Measurements from ENCODE around the gene NCAM2.
A peak's percentile ranks its signal among the peaks of the same experiment; 100 is the strongest.

Gene NCAM2

DNA sequence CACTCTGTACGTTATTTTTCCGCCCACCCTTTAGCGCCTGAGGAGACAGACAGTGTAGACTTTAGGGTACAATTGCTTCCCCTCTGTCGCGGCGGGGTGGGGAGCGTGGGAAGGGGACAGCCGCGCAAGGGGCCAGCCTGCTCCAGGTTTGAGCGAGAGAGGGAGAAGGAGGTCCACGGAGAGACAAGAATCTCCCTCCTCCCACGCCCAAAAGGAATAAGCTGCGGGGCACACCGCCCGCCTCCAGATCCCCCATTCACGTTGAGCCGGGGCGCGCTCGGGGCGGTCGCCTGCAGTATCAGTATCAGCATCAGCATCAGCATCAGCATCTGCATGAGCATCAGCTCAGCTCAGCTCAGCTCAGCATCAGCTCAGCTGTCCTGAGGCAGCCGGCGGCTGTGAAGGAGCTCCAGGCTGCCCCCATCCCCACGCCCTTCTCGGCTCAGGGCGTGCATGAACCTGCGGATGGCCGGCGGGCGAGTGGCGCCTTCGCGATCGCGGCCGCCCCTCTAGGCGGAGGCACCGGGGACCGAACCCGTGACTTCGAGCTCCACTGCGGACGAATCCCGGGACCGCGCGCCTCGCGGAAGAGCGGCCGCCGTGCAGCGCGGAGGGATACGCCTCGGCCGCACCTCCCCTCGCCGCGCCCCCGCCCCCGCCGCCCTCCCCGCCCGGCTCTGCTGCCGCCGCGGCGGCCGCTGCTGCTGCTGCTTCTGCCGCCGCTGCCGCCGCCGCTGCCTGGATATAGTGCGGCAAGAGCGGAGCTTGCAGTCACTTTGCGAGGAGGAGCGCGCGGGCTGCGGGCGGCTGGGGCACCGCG is at the start of gene NCAM2:
Gene NCAM2 (plus strand): TSS at position 774 of the 820 bp plus-strand sequence.
- DNase-seq: peak in 3 of 4 experiments; percentile 6 to 68 (median 43)

DNA sequence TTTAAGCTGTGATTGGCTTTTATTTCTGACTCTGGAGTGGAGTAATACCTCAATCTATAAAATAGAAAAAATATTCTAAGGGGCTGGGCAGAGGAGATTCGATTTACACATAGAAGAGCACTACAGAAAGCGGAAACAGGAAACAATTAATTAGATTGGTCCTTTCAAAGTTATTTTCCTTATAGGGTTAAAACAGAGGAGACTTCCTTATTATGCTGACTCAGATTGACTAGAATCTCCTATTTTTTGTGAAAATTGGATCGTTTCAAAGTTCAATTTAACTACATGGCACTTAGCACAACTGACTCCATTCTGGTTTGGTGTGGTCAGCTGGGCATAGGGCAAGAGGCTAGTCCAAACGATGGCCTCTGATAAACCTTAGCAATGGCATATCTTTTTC is 48.3 kb upstream of the NCAM2 start:
- no peak for DNase-seq

DNA sequence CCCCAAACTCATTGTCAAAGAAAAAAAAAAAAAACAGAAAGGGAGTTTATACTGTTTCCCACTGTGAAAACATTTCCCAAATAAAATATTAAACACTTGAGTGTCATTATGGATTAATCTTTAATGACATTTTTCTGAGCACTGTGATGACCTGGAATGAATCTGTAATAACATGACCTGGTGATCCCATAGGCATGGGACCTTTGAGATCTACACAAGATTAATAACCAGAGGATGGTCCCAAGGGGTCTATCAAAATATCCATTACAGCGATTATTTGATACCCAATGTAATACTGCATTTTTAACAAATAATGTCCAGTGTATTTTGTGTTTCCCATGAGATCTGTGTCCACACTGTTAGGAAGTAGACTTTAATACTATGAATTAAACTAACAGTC is 32.4 kb upstream of the NCAM2 start:
- no peak for DNase-seq

DNA sequence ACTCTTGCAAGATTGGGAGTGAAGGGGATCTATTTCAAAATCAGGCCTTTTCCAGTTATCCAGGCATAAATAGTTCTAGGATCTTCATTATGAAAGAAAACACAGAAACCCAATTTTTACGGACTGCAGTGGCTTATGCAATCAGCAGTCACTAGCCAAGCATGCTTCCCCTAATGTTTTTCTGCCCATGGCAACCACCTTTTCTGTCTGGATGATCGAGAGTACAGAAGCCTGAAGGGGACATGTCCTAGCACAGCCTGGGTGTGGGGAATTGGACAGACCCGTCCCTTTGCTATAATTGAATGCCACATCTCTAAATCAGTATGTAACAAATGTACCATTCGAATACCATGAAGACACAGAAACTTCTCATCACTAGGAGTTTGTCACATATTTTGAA is 29.8 kb upstream of the NCAM2 start:
- DNase-seq: no peak

DNA sequence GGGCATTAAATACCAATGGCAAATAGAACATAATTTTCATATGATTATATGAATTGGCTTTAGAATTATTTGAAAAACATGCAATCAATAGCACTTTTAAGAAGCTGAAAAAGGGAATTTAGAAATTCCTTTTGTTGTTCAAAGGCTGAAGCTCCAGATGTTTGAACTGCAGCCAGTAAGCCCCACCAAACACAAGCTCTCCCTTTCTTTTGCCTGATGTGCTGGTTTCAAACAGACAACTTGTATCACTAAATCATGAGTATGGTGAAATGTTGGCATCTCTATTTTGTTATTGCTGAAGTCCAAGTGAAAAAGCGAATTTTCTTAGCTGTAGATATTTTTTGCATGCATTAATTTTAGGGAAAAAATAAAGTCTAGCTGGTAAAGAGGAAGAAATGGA is 27.5 kb upstream of the NCAM2 start:
- DNase-seq: no peak

DNA sequence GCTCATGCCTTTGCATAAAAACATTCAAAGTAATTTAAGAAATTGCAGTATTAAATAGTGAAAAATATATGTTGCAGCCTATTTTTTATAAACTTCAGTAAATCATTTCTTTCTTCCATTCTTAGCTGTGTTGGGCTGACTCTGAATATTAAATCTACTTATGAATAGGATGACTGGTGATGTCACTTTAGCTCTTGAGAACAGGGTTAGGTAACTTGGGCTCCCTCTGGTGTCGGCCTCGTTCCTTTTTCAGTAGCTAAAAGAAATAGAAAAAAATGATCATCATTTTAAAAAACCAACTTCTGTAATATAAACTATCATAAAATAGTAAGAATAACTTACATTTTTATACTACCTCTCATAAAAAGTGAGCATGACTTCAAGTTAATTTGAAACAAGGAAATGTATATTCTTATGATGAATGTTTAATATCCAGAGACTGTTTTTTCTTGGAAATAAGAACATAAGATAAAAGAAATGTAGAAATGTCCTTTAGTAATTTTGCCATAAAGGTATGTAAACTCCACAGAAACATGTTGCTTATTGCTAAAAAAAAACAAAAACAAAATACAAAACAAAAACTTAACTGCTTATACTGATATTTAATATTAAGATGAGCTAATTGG is 26.8 kb upstream of the NCAM2 start:
- no peak for DNase-seq

DNA sequence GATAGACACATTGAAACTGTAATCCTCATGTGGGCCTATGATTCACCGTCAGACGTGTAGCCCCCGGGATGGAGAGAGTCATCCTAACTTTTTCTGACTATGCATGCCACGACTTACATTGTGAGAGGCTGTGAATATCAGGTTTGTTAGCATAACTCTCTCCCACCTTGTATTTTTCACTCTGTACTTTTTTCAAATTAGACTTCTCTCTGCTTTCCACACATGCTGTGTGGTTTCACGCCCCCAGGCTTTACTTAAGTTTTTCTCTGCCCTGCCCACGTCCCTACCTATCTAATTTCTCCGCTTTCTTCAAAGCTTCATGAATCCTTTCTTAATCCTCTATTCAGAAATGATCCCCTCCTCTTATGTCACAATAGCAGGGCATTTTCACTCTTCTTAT is 3.4 kb upstream of the NCAM2 start:
- no peak for DNase-seq

DNA sequence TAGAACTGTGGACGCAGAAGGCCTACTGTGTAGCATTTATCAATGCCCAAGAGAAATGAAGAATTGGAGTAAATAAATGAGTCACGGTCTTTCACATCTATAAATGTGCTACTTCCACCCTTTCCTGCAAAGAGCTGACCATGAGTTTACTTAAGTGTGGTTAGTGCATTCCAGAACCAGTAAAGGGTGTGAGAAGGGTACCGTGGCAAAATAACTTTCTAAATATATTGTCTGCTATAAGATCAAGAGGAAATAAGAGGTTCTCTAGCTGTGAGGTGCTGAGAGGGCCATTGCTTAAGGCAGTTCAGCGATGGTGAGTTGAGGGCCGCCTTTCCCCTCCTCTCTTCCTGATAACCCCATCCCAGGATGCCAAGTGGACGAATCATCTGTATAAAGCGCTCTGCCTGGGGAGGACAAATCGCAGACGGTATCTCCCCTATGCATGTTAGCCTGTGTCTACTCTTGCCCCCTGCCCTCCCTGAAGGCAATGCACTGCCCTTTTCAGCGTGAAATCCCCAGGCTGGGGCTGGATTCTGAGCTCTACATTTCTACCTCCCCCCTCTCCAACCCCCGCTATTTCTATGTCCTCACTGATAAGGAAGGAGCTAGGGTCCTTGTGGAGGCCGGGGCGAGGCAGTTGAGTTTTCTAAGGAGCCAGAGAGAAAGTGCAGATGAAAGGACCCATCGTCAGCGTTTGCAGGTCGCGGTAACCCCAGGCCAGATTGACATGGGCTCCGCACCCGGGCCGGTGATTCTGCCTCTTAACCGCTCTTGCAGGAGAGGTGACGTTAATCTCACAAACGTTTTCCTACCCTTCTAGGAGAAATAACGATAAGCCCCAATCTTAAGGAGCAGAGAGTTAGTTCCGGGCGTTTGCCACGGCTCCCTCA is 1.5 kb upstream of the NCAM2 start:
- no peak for DNase-seq

DNA sequence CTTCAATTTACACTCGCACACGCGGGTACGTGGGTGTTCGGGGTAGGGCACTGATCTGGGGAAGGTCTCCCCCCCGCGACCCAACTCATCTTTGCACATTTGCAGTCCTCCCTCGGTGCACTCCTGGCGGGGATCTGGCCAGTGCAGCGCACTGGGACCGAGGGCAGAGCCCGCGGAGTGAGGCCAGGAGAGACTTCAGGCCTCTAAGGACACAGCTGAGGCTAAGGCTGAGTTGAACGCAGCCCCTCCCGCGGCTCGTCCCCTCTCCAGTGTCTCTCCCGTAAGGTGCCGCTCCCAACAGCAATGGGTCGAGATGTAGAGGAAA is 936 bp upstream of the NCAM2 start:
- peak in 1 of 4 experiments; percentile 7 for DNase-seq

DNA sequence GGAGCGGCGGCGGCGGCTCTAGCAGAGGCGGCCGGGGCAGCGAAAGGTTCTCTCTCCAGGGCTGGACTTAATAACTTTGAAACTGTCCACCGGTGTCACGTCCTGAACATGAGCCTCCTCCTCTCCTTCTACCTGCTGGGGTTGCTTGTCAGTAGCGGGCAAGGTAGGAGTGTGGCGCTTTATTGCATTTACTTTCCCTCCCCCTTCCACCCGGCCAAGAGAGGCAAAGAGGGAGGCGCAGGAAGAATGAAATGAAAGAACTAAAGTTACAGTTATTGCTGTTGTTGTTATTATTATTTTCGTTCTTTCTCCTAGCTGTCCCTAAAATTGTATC is 214 bp downstream of the NCAM2 start:
- DNase-seq: no peak

DNA sequence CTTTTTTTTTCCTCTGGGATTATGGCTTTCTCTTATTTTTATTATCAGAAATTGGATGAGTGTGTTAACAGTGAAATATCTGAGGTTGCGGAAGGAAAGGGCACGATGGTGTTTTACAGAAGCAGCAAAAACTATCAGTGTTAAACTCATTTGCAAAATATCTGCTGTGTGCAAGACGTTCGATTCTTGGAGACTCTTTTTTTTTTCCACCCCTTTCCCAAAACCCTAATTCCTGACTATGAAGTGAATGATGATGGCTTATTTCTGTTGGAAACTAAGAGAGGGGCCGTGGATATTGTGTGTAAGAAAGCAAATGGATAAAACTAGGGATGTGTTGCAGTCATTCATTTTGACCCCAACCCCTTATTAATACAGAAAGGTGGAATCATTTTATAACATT is 677 bp downstream of the NCAM2 start:
- DNase-seq: no peak

DNA sequence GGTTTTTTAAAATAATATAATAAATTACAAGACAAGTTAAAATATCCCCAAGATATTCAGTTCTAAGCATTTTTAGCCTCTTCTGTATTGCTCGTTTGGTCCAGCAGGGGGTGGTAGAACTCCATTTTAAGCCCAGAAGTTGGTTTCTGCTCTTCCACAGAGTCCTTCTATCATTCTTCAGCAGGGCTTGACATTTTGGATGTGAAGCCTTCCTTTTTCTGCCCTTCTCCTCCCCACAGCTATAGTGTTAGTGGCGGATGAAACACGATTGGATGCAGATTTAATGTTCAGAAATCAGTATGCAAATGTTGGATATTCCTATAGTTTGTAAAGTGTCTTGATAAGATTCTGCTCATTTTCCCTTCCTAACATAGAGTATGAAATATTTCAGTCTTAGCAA is 1.4 kb downstream of the NCAM2 start:
- no peak for DNase-seq

DNA sequence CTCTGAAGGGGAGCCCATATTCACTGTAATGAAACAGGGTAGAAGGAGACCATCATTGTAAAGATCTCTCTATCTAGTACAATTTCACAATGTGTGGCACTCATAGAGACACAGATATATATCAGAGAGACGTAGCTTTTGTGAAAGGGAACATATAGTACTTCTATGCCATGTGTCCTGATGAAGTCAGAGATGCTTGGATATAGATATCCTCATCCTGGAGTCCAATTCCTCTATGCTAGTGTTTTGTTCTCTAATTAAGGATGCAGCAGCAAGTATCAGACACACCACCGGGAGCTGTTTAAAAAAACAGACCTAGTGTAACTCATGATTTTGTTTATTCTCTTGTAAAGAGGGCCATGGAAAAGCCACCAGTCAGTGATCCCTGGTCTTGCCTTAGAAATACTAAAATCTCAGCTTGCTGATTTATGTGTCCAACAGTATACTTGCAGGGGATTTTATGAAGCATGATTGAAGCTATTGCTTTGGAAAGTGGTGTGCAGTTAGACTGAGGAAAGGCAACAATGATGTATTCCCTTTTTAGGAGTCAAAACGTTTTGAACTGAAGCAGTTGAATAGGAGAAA is 2.5 kb downstream of the NCAM2 start:
- no peak for DNase-seq

DNA sequence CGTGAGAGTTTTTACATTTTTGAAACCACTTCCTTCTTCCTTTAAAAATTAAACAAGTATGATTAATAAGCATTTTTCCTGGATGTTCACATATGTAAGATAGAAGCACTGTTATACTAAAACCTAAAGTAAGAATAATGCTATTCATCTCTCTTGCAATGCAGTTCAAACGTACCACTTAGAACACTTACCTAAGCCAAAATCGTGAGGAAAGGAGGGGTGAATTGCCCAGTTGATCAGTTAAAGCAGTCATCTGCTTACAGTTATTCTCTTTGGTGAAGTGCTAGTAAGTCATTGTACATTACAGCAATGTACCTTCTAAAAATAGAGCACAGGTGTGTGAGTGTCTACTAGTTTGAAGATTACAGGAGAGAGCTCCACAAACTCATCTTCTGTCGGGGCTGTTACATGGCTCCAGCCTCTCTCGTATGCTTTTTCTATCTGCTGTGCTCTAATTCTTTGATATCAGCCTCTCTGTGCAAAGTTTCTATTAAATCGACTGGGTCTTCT is 3.4 kb downstream of the NCAM2 start:
- DNase-seq: no peak

DNA sequence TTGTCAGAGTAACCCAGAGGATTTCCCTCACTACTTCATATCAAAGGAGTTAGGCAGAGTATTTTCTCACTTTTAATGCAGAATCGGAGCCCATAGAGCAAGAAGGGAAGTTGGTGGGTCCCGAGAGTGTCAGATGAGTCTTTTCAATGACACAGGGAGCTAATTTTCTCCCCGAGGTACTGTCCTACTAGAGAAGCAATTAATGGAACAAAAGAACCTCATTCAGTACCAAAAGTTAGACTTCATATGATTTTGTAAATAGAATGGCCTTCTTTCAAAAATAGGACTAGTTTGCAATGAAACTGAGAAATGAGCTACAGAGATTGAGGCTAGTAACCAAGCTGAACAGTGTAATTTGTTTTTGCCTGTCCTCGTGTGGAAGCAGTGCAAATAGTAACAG is 3.9 kb downstream of the NCAM2 start:
- DNase-seq: no peak

DNA sequence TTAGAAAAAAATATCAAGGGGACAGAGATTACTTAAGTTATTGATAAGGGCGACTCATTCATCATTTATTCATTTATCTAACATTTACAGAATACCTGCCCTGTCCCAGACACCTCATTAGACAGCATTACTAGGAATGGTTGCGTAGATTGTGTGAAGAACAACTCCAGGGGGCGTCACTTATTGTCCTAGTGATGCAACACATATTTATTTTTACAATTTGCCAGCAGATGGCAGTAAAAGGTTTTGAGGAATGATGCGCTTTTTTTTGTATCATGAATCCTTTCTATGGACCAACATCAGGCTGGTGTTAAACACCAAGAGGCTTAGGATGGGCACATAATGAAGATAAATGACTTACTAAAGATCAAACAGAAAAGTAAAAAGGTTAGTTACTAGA is 5.5 kb downstream of the NCAM2 start:
- no peak for DNase-seq

DNA sequence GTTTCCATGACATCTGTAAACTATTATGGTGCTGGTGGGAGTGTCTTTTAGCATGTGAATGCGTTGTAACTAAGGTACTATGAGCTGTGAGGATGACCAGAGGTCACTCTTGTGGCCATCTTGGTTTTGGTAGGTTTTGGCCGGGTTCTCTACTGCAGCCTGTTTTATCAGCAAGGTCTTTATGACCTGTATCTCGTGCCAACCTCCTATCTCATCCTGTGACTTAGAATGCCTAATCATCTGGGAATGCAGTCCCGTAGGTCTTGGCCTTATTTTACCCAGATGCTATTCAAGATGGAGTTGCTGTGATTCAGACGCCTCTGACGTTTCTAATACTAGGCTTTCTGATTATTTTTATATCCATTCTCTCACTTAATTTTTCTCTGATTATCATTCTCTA is 9.4 kb downstream of the NCAM2 start:
- DNase-seq: no peak

DNA sequence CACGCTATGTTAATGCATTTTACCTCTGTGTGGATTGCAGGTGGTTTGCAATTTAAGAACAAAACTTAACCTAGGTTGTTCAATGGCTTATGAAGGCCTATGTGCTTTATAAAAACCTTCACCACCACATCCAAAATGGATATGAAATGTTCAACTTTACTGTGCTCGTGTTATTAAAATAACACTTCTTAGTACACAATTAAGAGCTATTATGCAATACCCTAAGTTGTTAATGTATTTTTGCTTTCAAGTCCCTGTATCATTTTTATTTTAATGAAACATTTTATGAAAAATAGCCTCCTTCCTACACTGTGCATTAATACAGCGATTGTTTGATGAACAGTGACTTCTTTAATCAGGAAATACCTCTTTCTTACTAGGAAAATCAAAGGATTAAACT is 12.0 kb downstream of the NCAM2 start:
- DNase-seq: no peak

DNA sequence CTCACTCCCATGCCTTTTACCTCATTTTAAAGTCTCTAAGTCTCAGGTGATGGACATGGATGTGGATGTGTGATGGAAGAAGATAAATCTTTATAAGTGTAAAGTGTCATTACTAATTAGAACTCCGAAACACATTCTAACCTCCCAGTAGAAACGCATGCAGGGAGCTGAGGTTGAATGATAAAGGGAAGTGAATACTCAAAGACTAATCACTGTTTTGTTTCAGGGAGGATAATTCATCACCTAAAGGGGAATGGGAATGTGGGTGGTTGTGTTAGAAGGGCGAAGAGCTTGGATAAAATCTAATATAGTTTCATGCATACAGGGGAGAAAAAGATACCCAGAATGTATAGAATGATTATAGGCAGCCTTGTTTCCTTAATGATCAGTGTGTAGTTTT is 12.5 kb downstream of the NCAM2 start:
- DNase-seq: no peak

DNA sequence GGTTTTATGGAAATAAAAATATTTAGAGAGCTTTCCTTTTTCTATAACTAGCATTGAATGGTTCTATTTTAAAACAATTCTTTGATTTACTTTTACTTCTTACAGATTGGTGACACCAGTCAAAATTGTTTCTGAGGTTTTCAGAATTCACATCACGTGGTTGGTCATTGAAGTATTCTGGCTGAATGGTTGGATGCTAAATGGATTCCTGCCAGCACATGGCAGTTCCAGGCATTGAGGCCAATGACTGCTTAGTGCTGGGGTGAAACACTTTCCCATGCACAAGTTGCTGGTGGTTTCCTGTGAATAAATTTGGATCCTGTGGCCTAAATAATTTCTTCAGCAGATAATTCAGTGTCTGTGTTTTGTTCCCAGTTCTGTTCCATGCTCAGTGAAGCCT is 20.6 kb downstream of the NCAM2 start:
- DNase-seq: no peak

DNA sequence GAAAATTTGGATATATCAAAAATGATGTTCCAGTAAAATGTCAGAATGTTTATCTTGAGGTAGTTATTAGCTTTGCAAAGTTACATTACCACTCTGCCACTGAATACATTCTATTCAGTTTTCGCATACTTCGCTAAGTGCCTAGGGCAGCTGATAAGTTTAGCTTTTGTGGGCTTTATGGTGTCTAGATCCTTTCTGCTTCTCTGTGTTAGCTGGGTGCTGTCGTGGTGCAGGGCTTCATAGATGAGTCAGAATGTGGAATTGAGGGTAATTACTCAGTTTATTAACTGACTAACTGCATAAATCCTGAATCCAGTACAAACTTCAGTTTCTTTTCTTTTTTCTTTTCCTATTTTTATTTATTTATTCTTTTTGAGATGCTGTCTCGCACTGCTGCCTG is 21.5 kb downstream of the NCAM2 start:
- DNase-seq: no peak

DNA sequence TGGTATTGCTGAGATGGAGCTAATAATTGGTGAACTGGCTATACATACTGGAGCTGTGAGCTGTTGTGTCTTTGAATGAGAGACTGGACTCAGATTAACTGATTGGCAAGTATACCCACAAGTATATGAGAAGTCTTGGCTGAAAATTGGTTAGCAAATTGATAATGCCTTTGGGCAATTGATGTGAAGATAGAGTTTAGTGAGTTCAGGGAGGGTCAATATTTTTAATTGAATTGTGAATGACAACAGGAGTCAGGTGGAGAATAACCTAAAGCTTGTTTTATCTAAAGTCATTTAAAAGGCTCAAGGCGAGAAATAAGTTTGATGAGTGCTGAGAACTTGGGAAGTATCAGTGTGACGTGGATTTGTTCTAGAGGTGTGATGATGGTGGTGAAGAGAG is 27.5 kb downstream of the NCAM2 start:
- no peak for DNase-seq

DNA sequence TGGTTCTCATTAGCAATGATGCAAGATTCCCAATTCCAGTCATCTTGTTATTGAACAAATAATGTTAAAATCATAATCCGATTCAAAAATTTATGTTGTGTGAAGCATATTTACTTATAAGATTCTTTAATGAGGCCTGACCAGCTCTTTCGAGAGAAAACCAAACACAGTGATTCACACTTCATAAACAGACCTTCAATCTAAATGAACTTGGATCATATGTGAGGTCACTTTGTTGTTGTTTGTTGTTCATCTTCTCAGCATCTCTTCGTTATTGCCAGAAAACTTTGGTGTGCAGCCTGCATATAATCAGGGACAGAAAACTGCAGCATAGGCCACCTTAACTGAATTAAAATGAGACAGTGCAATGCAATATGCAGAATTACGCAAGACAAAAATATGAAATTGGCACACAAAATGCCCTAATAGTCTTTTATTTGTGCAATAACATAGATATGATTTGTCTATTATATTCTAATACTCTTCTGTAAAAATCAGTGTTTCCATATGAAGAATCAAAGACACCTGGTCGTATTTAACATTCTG is 30.1 kb downstream of the NCAM2 start:
- DNase-seq: no peak
